Fibroblast of skin of abdomen (primary cell): ENCODE results near the gene SEMA6A.

ENCODE experiments used
- DNase-seq: peaks from one replicate; pipeline ENCODE4 v3.0.0-alpha.2; 2013

SEMA6A gene

DNA sequence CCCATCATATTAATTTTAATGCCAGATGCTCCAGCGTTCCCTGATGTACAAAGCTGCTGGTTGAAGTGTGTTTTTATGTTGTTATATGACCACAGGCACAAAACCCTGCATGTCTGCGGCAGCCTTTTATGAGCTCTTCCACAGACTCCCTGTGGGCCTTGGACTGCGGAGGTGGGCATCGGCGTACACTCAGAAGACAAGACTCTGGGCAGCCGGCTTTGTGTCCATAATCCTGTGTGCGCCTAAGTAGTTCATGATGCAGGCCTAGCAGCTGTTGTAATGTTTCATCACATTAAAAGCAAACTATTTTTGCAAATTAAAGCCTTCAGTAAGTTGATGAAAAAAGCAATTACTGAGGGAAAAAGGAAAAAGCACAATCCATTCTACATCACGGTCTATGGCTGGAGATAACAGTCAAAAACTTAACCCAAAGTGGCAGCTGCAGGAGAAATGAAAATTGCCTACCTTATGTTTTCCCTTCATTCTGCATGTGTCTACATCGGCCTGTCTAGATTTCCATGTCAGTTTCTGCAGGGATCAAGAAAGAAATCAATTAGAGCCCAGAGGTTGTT lies 78.8 kb downstream of the SEMA6A start:
- no peak for DNase-seq

DNA sequence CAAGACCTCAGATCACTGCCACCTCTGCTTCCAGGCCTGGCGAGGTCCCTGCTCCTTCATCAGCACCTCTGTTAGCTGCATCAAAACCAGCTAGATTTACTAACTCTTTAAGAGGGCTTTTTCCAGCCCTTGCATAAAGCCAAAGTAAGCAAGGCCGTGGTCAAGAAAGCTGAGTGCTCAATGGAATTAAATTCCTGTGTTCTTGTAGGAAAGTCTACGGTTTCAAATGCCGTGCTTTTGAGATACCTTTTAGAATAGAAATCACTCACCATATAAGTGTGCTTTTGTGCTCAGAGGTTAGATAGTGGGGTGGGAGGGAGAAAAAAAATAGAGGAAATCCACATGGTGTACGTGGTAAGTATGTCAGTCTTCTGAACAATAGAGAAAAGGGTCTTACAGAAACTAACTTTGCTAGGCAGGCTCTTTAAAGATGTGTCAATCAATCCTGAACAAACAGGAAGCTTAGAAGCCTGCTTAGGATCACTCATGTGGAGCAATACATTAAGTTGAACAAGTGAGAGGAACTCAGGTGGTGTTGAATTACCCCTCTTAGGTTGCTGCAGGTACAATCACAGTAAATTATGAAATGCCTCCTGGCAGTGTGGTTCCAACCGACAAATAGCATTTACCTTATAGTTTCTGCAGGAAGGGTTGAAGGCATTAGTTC lies 79.7 kb downstream of the SEMA6A start:
- DNase-seq: no peak

DNA sequence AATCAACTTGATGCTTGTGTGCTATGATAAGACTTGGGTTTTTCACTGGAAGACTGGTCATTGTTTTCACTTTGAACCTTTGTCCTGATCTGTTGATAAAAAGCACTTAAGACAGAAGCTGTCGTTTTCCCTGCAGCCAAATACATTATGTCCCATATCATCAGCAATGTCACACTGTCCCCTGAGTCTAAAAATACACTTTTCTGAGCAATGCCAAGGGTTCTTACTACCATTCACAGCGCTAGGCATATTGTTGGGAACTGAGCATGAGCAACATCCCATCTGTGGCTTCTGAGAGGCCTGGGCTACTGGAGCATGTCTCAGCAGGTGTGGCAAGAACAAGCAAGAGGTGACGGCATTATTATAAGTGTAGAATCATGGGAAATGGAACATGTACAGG lies 81.8 kb downstream of the SEMA6A start:
- no peak for DNase-seq

DNA sequence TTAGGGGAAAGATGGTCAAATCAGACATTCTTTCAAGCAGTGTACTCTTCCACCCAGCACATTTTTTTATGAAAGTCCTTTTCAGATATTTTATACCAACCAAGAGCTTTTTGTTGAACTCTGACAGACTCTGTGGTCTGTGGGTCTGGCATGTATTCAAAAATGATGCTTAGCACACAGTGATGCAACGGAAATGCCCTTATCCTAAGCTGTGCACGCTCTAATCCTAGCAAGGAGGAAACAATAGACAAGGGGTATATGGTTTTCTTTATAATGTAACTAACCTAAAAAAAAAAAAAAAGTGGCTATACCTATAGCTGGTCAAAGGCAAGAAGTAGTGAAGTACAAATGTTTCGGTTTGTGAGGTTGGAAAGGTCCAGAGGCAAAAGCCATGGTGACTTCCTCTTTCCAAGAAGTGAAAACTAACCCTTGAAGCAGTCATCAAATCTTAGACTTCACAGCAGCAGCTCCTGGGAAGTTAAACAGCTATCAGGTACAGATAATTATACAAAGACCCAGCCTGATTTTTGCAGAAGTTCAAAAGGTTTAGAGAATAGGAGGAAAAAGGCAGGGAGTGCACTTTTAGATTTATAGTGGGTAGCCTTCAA lies 82.5 kb downstream of the SEMA6A start:
- peak; percentile 94 for DNase-seq

DNA sequence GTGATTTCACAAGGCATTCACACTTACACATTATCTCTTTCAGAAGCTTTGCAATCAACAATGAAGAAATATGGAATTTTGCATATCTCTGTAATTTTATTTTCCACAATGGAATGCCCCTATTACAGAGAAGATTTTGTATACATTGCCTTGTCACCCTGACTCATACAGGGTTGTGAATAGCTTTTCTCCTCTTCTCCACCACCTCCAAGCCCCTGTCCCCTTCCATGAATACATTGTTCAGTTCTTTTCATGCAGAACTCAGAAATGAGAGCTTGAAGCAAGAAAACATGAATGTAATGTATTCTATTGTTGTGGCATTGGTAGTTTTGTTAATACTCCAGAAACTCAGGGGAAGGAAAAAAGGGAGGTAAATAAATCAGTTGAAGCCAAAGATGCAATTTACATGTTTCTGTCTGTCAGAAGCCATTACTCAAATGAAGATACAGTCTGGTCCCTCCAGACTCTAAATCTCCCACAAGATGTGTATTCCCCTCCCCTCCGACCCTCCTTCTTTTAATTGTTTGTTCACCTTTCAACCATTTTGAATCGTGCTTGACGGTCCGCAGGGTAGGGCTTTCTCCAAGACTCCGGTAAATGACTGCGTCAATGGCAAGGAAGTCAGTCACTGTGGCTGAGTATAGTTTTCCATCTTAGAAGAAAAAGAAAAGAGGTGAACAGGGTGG lies 86.1 kb downstream of the SEMA6A start:
- DNase-seq: no peak

DNA sequence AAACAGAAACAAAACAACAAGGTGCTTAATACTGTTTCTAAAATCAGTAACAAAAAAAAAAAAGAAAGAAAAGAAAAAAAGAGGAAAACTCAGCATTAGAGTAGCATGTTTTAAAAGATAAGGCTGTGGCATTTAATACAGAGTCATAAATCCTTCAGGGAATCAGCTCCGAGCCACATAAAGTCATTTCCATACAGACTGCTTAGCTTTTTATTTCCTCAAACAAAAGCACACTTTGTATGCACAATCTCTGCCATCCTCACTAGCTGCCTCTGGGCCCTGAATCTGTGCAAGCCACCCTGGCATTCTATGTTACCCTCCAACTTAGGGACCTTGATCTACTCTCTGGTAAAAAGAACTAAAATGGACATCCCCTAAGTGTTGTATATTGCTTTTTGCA lies 87.6 kb downstream of the SEMA6A start:
- DNase-seq: no peak

DNA sequence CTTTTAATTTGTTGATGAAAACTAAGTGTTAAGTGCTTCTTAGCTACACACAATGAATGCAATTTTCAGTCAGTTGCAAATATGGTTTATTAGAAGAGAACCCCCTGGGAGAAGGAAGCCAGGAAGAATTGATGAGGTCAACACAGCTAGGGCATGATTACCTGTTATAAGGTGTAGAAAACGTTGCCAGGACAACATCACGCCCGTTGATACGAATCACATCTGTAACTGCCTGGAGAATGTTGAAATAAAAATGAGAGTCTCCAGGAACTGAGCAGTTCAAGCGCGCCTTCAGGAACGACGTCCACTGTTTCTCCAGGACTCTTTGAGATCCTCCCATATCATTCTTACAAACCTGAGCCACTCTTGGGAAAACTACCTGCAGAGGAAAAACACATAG lies 88.0 kb downstream of the SEMA6A start:
- DNase-seq: no peak

DNA sequence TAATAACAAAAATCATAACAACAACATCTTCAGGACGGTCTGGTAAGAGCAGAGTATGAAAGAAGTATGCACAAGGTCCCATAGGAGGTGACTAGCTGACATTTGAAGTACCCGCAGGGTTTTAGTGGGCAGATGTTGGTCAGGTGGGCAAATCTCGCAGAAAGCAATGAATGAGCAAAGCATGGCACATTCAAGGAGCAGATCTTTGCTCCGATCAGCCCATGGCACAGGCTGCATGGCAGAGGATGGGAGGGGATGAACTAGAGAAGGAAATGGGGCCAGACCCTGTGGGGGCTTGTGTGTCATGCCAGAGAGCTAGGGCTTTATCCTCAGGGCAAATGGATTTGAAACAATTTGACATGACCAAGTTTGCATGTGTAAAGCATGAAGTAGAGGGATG lies 90.0 kb downstream of the SEMA6A start:
- DNase-seq: no peak

DNA sequence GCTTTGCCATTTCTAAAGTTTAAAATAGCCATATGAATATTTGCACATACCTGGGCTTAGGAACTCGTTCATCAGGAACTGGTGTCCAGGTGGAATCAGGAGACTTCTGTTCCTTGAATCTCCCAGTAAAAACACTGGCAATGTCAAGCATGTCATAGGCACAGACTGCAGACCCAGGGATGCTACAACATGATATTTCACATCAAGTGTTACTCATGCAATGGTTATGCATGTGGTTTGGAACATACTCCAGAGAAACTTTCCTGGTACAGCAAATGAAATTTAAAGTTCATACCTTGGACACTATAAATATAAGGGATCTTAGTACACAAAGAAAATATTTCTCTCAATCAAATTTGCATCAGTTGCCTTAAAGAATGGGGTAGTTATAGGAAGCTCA lies 92.2 kb downstream of the SEMA6A start:
- DNase-seq: peak; percentile 78

DNA sequence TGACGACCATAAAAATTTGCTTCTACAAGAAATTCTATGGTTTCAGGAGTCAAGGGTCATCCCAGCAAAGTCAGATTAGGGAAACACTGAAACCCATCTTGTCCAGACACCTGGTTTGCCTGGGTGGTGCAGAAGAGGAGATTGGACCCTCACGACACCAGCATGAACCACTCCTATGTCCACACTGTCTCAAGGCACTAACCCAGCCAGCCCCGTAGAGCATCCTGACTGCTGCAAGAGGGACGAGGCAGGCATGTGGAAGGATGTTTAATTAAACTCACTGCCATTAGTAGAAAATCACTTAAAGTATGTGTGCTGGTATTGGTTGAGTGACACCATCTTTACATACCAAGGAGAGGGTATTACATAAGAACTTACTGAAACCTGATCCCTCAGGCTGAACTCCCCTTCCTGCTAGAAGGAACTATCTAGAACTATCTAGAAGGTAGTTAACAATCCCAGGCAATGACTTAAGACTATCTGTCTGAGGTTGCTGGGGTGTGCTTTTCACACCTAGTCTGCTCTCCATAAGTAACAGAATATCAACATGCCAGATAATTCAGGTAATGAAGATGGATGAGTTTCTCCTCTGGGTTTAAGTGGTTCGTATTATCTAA lies 93.6 kb downstream of the SEMA6A start:
- peak; percentile 30 for DNase-seq

DNA sequence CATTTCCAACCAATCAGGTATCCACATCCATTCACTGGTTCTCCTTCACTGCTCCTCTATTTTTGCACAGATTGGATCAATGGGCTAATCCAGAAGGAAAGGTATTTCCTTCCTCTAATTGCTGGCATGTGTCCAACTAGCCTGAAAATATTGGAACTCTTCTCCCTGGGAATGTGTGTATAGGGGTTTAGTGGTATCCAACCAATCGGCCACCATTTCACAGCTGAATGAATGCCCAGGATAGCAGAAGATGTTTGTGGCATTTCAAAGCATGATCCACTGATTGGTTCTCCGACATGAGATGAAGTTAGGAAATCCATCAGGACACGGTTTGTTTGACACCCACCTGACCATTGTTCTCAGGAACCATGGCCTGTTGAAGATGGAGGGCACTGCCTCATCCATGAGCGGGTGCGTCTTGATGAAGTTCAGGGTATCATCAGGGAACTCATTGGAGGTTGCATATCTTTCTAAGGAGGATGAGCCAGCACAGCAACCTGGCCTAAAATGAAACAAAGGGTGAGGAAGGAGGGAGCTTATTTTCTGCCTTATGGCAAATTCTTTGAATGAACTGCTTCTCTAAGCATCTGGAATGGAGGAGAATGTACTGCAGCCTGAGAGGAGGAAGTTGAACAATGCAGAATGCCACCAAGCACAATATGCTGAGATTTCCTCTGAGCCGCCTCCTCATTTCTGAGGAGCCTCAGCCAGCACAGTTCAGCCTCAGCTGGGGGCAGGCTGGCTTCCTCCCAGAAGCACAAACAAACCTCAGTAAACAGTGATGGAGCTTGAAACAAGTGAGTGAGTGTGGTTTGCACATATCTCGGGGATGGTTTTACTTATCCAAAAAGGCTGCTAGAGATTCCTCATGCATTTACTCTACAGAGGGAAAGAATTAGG lies 94.6 kb downstream of the SEMA6A start:
- DNase-seq: peak; percentile 59

DNA sequence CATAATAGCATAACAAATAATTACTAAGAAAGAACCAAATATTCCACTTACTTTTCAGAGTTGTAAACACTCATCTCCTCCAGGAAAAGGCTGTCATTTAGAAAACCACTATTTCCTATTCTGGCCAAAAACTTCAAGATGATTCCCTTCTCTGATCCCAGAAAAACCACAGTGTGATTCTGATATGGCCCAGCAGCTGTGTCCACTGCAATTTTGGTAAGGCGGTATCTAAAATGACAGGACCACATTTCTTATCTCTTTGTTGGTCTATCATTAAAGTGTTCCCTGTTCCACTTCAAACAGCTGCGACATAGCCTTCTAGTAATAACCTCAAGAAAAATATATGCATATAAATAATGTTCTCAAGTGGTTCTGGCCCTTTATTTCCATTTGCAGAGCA lies 96.1 kb downstream of the SEMA6A start:
- no peak for DNase-seq

DNA sequence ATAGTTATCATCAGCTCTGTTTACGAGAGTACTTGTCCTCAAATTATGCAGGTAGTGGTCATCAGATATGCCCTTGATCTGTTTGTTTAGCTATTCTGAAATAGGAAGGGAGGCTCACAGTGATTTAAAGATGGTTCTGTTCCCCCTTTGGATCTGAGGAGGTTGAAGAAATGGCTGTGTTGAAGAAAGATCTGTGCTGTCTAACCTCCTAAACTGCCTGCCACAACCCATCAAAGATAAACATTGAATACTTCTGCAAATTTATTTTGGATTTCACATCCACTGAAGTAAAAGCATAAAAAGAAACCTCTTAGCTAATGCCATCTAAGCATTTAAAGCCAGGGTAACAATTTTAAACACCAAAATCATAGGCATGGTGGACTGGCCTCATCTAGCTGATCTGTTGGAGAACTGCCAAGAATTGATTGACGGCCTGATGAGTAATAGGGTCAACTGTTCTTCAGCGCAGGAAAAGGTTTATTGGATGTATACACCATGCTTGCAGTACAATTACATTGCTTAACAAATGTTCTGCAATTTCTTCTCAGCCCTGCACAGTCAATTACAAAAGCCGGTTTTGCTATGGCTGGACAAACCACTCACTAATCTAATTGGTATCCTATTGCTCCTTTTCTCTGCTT lies 97.6 kb downstream of the SEMA6A start:
- no peak for DNase-seq

DNA sequence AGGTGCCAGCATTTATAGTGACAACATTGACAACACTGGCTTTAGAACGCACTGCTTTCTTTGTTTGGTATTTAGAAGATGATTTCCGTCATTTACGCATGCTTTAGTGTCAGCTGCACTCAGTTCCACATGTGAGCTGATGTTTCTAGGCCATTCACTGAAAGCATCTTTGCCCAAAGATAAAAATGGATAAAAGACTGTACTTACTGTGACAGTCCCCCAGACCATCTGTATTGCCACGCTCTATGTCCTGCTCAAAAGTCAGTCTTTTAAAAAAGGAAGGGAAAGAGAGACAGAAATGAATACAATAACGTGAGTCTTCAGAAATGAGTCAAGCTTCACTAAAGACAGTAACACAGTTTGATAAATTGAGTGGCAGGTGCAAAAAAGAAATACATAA lies 99.3 kb downstream of the SEMA6A start:
- DNase-seq: no peak

DNA sequence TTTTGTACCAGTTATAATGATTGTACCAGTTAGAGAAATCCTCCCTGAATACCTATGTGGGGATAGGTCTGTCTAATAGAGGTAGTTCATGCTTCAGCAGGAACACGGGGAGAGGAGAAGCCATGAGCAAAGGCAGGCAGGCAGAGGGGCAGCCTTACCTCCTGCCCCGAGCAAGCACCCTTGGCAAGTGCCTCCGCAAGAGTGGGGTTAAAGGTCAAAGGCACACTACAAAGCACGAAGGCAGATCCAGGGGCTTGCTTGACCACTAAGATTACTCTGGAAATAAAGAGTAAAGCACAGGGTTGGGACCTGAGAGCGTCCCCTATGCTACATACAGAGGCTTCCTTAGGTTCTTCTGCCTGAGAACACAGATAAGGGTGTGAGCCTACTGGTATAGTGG lies 100.9 kb downstream of the SEMA6A start:
- DNase-seq: no peak

DNA sequence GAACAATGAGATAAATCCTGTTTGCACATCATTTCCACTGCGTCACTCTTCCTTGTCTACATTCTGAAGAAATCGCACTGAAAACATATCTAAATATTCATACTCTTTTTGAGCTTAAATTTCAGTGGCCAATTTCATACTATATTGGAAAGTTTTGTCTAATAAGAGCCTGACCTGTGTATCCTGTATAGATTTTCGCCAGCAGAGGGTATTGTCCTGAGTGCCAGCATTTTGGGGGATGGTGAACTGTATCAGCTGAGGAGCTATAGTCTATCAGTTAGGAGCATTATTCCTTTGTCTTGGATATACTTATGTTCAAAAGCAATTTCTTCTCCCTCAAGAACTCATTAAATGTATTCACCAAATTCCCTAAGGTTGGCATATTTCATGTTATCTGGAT lies 102.3 kb downstream of the SEMA6A start:
- DNase-seq: no peak

DNA sequence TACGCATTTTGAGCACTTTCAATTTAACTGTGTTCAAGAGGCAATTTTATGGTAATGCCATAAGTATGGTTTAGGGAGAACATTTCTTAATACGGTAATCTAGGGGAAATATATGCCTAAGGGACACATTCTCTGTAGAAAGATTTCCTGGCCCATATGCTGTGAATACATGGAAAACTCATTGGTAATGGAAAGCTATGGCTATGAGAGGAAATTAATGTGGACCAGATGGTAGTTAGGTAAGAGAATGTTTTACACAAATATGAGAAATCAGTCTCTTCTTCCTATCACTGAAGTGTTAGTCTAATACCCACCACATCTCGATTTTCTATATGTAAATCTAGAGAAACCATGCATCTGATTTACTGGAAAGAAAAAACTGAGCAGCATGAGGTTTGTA lies 105.0 kb downstream of the SEMA6A start:
- no peak for DNase-seq

DNA sequence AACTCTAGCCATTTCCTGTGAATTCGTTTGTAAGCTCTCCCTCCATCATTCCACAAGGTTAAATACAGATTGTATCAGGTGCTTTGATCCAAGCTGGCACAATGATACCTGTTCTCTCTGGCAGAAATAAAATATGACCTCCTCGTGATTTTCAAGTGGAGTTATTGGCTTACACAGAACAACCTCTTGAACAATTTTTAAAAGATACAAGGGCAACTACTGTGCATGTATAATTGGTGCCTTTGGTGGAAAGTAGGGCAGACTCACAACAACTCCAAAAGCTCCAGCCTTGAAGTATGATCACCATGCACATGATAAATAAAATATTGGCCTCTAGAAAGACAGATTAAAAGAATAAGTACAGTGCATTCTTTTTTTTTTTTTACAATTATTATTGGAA lies 106.0 kb downstream of the SEMA6A start:
- no peak for DNase-seq

DNA sequence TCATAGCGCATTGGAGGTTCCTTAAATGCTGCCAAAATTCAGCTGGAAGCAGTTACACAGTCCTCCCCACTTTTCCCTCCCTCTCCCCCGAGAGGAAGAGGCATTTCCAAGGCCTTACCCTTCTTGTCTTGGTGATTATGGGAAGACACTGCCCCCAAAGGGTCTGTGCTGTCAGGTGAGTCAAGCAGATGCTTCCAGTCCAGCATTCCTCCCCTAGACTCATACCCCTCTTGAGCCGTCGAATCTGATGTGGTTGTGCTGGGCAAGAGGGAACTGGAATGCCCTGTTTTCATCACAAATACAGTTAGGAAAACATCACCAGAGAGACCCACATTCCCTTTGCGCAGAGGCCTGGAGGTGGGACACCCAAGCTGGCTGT lies 107.2 kb downstream of the SEMA6A start:
- no peak for DNase-seq

DNA sequence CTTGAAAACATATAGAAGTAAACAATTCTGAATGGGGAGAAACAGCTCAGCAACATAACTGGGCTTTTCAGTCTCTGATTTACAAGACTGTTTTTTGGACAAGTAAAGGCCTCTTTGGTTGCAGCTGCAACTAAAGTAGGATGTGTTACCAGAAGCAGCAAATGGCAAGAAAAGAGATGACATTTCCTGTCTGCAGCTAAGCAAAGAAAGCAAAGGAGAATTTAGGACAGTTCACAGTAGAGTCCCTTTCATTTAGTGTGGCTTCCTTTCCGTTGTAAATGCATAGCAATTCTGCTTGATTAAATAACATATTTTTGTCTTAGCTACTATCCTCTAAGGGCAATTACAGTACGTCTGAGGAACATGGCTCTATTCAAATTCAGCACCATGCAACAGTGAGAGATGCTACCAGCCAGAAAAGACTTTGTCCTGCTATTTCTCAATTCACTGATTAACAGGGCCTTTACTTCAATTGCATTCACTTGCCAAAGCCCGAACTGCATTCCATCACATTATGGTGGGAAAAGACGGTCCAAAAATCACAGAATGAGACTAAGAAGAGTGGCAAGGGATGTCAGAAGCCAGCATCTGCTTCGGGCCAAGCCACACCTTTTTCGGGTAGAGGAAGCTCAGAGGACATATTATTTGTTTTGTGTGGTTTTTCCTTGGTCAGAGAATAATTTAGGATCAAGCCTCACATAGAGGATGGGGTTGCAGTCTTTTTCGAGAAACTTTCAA lies 107.7 kb downstream of the SEMA6A start:
- DNase-seq: no peak

DNA sequence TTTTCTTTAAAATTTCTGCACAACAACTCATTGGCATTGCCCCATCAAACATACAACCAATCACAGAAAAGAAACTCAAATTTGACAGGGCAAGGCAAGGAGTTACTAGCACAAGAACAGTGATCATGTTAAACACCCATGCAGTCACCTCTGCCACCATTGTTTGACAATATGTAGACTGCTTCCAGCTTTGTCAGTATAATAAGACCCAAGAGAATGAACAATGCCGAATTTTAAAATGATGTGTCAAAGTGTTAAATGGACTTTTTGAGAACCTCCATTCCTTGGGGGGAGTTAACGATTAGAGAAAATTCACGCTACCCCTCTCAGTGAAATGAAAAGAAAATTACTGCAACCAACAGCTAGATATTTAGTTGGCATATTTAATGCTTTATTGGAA lies 109.2 kb downstream of the SEMA6A start:
- DNase-seq: no peak
